Kidney (tissue), 14 donors: ENCODE data around the gene KRTAP16-1. TPM values are rescaled to one million over a fixed set of nuclear protein-coding genes. Genes with fewer than 3 reads are reported as not detected.

ENCODE experiments used
- DNase-seq, 5 donors: peaks; one replicate each; pipeline ENCODE4 v3.0.0-alpha.2; 2013 to 2020
- FAIRE-seq: peaks from 2 replicates; lab custom pipeline; 2012; peaks lifted over from hg19 to GRCh38; lab: Jason Lieb, UNC
- H3K27ac ChIP-seq, 2 donors: one replicate each; pipeline ENCODE4 v1.7.0; 2013; ENCODE audit warnings: low read depth in 2 of 2, low read length in 2 of 2, inconsistent platforms in 1 of 2
- H3K27me3 ChIP-seq: one replicate; pipeline ENCODE4 v1.7.1; 2013; ENCODE audit warnings: low read length, inconsistent platforms; ENCODE audit not compliant: control insufficient read depth, insufficient read depth
- H3K36me3 ChIP-seq, 3 donors: one replicate each; pipeline versions ENCODE4 v1.7.0 to v1.7.1; 2013; ENCODE audit warnings: low read length in 3 of 3, control low read depth in 1 of 3, inconsistent platforms in 1 of 3; ENCODE audit not compliant: insufficient read depth in 3 of 3, control insufficient read depth in 2 of 3
- H3K4me1 ChIP-seq, 3 donors: one replicate each; pipeline versions ENCODE4 v1.7.0 to v1.7.1; 2013; ENCODE audit warnings: low read length in 3 of 3, inconsistent platforms in 1 of 3, low read depth in 1 of 3; ENCODE audit not compliant: control insufficient read depth in 2 of 3, insufficient read depth in 2 of 3
- H3K4me3 ChIP-seq, 3 donors: one replicate each; pipeline versions ENCODE4 v1.7.0 to v1.8.1; 2013; ENCODE audit warnings: low read length in 3 of 3, control low read depth in 1 of 3, inconsistent platforms in 1 of 3
- H3K9ac ChIP-seq, 3 donors: one replicate each; pipeline versions ENCODE4 v1.7.0 to v1.7.1; 2013; ENCODE audit warnings: low read length in 3 of 3, control low read depth in 1 of 3, inconsistent platforms in 1 of 3
- H3K9me3 ChIP-seq, 3 donors: one replicate each; pipeline versions ENCODE4 v1.7.0 to v1.7.1; 2013; ENCODE audit warnings: low read length in 3 of 3, control low read depth in 1 of 3, inconsistent platforms in 1 of 3; ENCODE audit not compliant: control insufficient read depth in 2 of 3, insufficient read depth in 1 of 3
- intact Hi-C: fragments of 100-400 bp; cut with DNase I; formaldehyde crosslinking; loops from one replicate; pipeline ENCODE4 v1.11.1; 2022
- polyA plus RNA-seq: library from polyadenylated mRNA; stranded (reverse); fragments of 350-450 nt; fragmentation: Illumina TruSeq; extraction: RNeasy Lipid Tissue Mini Kit (QIAGEN cat#74804); gene quantifications from one replicate; pipeline ENCODE4 v1.2.3, GENCODE V29; 2014; ENCODE audit warnings: low read depth, low replicate concordance; ENCODE audit not compliant: insufficient read depth
- total RNA-seq: library from RNA; stranded (reverse); fragmentation: NEBNext Ultra II Directional; extraction: Animal tissue kit (Norgen Biotek cat#: 25700); gene quantifications from one replicate; pipeline ENCODE4 v1.2.1, GENCODE V29; 2021
- TF ChIP-seq, protein P1 (sequence below): IDR thresholded peaks from 3 replicates; pipeline ENCODE4 v1.5.1; 2012; ENCODE audit warnings: mild to moderate bottlenecking, moderate library complexity, borderline replicate concordance; ENCODE audit not compliant: insufficient read depth; ENCODE audit errors: extremely low read depth
- donor health status: control.
- donor health status: control.
- donor health status: control.
- donor health status: control.
- donor health status: control.
- donor health status: DM: yes; HTN: yes; CAD: no.
- donor health status: Normal renal cell carcinoma (clear cell type).

KRTAP16-1 gene
- total and polyA plus RNA-seq, 2 donors from 2014 or later: not detected

DNA sequence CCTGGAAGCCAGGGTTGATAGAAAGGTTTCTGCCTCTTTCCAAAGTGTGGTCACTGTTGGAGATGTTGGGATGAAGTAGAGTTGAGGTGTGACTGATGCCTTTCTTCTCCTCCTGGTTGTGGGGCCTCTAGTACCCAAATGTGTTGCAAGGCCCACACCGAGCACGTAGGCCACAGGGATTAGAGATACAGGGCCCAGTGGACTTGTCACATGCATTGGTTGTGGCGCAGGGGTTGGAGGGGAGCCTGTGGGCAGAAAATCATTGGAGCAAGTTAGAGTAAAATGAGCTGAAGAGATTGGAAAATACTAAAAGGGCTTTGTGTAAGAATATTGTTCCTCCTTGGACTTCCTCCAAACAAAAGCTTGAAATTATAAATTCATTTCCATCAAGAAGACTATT lies 36.9 kb upstream of the KRTAP16-1 start:
- Histone ChIP-seq H3K4me3 (no peak overlapping the region), H3K36me3 (no peaks in the 10 kb centered on the region), H3K9me3 (no peaks in the 10 kb centered on the region), H3K27ac (no peak overlapping the region), H3K4me1 (no peaks in the 10 kb centered on the region), H3K27me3 (no peaks in the 10 kb centered on the region), H3K9ac (no peak overlapping the region)
- intact Hi-C loops: no loop called here
- TF ChIP-seq, protein P1, sequence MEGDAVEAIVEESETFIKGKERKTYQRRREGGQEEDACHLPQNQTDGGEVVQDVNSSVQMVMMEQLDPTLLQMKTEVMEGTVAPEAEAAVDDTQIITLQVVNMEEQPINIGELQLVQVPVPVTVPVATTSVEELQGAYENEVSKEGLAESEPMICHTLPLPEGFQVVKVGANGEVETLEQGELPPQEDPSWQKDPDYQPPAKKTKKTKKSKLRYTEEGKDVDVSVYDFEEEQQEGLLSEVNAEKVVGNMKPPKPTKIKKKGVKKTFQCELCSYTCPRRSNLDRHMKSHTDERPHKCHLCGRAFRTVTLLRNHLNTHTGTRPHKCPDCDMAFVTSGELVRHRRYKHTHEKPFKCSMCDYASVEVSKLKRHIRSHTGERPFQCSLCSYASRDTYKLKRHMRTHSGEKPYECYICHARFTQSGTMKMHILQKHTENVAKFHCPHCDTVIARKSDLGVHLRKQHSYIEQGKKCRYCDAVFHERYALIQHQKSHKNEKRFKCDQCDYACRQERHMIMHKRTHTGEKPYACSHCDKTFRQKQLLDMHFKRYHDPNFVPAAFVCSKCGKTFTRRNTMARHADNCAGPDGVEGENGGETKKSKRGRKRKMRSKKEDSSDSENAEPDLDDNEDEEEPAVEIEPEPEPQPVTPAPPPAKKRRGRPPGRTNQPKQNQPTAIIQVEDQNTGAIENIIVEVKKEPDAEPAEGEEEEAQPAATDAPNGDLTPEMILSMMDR: no peak
- DNase-seq (no peak), FAIRE-seq (no peak)

DNA sequence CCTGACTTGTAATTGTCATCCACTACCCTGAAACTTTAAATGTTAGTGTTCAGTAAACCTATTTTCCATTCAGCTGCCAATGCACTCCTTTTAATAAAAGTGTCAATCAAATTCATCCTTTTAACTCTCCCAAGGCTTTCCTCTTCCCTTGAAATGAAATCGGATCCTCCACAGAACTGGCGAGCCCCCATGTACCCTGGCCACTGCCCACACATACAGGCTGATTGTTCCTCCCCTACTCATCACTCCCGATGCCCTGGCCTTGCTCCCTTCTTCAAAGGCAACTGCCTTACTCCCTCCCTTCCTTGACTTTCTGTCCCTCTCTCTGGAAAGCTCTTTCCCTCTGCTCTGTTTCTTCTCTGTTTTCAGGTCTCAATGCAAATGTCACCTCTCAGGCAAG lies 33.9 kb upstream of the KRTAP16-1 start:
- no peaks in the 10 kb centered on the region for H3K9me3 ChIP-seq
- intact Hi-C loops: no loop called here
- H3K27me3 ChIP-seq: no peaks in the 10 kb centered on the region
- FAIRE-seq (no peak), DNase-seq (peak in 4 of 5 donors; percentile 79 to 87 (median 82))
- TF ChIP-seq, protein P1: no peak
- H3K9ac ChIP-seq: no peak overlapping the region
- H3K4me3 ChIP-seq: no peak overlapping the region
- H3K36me3 ChIP-seq: no peaks in the 10 kb centered on the region
- H3K4me1 ChIP-seq: peaks cover 0 to 2% (median 2%) of the 10 kb centered on the region in 3 donors
- H3K27ac ChIP-seq: no peak overlapping the region

DNA sequence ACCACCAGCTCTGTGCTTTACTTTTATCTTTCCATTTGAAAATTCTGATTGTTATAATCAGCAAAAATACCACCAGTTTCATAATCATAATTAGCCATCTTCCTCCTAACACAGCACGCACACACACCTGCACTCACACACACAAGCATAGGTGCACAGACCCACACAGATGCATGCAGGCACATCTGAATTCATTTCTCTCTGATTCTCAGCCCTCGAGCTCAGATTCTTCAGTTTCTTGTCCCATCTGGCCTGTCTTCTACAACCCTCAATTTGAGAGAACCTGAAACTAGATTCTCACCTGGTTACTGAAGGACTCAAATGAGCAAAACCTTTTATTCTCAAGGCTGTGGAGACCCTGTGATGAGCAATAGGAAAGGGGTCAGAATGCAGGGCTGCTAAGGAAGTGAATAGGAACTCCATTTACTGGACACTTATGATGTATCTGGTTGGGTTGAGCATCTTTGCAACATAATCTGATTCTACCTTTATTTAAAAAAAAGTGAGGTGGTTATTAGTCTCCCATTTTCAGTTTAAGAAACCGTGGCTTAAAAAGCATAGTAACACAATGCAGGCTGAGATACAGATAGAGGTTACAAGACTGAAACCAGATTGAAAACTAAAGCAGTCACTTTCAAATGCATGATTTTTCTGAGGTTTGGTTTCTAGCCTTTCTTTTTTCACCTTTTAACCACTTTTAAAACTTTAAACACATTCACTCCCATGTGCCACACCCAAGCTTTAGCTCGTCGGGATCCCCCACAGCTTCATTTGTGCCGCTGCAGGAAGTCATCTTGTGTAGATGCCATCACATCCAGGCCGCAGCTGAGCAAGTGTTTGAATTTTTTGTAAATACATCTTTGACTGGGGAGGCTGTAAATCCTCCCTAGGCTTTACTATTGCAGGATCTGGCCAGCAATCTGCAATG lies 32.1 kb upstream of the KRTAP16-1 start:
- Histone ChIP-seq H3K36me3 (no peaks in the 10 kb centered on the region), H3K4me3 (no peak overlapping the region), H3K9me3 (no peaks in the 10 kb centered on the region), H3K27ac (no peak overlapping the region), H3K4me1 (peaks cover 0 to 2% (median 2%) of the 10 kb centered on the region in 3 donors), H3K9ac (no peak overlapping the region), H3K27me3 (no peaks in the 10 kb centered on the region)
- TF ChIP-seq, protein P1: no peak
- intact Hi-C loops: no loop called here
- FAIRE-seq (no peak), DNase-seq (no peak)
